ENCODE results near the gene CD82.

The CD82 gene

GRCh38 chr11:44565211-44565952 is at the start of gene CD82:
Gene CD82, plus strand, starts transcription at chr11:44565663. Its CDS starts 29,000 bp downstream, at chr11:44594663.
- Histone ChIP-seq H3K27me3 (ENCODE audit: insufficient read depth, low read length) (no peaks in the 10 kb centered on the region), H3K27ac (ENCODE audit: low read depth, low read length) (peak within 1 kb of the TSS; percentile 99), H3K36me3 (ENCODE audit: insufficient read depth, low read length) (no peaks in the 10 kb centered on the region), H3K4me3 (ENCODE audit: low read depth, low read length) (peak within 1 kb of the TSS; percentile 79), H3K4me1 (ENCODE audit: control insufficient read depth, insufficient read depth, low read length, unreplicated experiment) (peaks cover 73% of the 10 kb centered on the region), H2AFZ (ENCODE audit: low read length, unreplicated experiment) (peak within 1 kb of the TSS; percentile 26), H3K79me2 (ENCODE audit: control insufficient read depth, insufficient read depth, low read length, unreplicated experiment) (peaks cover 22% of the 10 kb centered on the region)

GRCh38 chr11:44516688-44517507 is 48.6 kb upstream of the CD82 start:
- H3K79me2 ChIP-seq (ENCODE audit: control insufficient read depth, insufficient read depth, low read length, unreplicated experiment) = no peaks in the 10 kb centered on the region
- H3K27me3 ChIP-seq (ENCODE audit: insufficient read depth, low read length) = peaks cover 57% of the 10 kb centered on the region

GRCh38 chr11:44517541-44517940 is 47.9 kb upstream of the CD82 start:
- no peak overlapping the region for H3K27ac ChIP-seq (ENCODE audit: low read depth, low read length)
- H3K36me3 ChIP-seq (ENCODE audit: insufficient read depth, low read length) = no peaks in the 10 kb centered on the region
- no peaks in the 10 kb centered on the region for H3K79me2 ChIP-seq (ENCODE audit: control insufficient read depth, insufficient read depth, low read length, unreplicated experiment)
- no peak overlapping the region for H2AFZ ChIP-seq (ENCODE audit: low read length, unreplicated experiment)
- H3K4me3 ChIP-seq (ENCODE audit: low read depth, low read length) = no peak overlapping the region
- no peaks in the 10 kb centered on the region for H3K4me1 ChIP-seq (ENCODE audit: control insufficient read depth, insufficient read depth, low read length, unreplicated experiment)
- peaks cover 56% of the 10 kb centered on the region for H3K27me3 ChIP-seq (ENCODE audit: insufficient read depth, low read length)

More at GRCh38 chr11:44516688-44517507, 48.6 kb upstream of the CD82 start:
- Histone ChIP-seq H3K4me1 (ENCODE audit: control insufficient read depth, insufficient read depth, low read length, unreplicated experiment) (no peaks in the 10 kb centered on the region), H3K4me3 (ENCODE audit: low read depth, low read length) (no peak overlapping the region), H3K36me3 (ENCODE audit: insufficient read depth, low read length) (no peaks in the 10 kb centered on the region), H2AFZ (ENCODE audit: low read length, unreplicated experiment) (no peak overlapping the region), H3K27ac (ENCODE audit: low read depth, low read length) (no peak overlapping the region)

GRCh38 chr11:44518968-44519550 is 46.4 kb upstream of the CD82 start:
- H2AFZ ChIP-seq (ENCODE audit: low read length, unreplicated experiment) = no peak overlapping the region
- H3K27me3 ChIP-seq (ENCODE audit: insufficient read depth, low read length) = peaks cover 49% of the 10 kb centered on the region
- no peaks in the 10 kb centered on the region for H3K79me2 ChIP-seq (ENCODE audit: control insufficient read depth, insufficient read depth, low read length, unreplicated experiment)
- no peak overlapping the region for H3K27ac ChIP-seq (ENCODE audit: low read depth, low read length)
- no peaks in the 10 kb centered on the region for H3K36me3 ChIP-seq (ENCODE audit: insufficient read depth, low read length)
- no peak overlapping the region for H3K4me3 ChIP-seq (ENCODE audit: low read depth, low read length)
- H3K4me1 ChIP-seq (ENCODE audit: control insufficient read depth, insufficient read depth, low read length, unreplicated experiment) = no peaks in the 10 kb centered on the region

GRCh38 chr11:44519989-44520737 is 45.3 kb upstream of the CD82 start:
- no peak overlapping the region for H3K4me3 ChIP-seq (ENCODE audit: low read depth, low read length)
- no peaks in the 10 kb centered on the region for H3K79me2 ChIP-seq (ENCODE audit: control insufficient read depth, insufficient read depth, low read length, unreplicated experiment)
- no peaks in the 10 kb centered on the region for H3K36me3 ChIP-seq (ENCODE audit: insufficient read depth, low read length)
- H3K27me3 ChIP-seq (ENCODE audit: insufficient read depth, low read length) = peaks cover 49% of the 10 kb centered on the region
- H3K4me1 ChIP-seq (ENCODE audit: control insufficient read depth, insufficient read depth, low read length, unreplicated experiment) = no peaks in the 10 kb centered on the region
- no peak overlapping the region for H2AFZ ChIP-seq (ENCODE audit: low read length, unreplicated experiment)
- no peak overlapping the region for H3K27ac ChIP-seq (ENCODE audit: low read depth, low read length)

- no peak overlapping the region for H3K4me3 ChIP-seq (ENCODE audit: low read depth, low read length)
- H3K4me1 ChIP-seq (ENCODE audit: control insufficient read depth, insufficient read depth, low read length, unreplicated experiment) = no peaks in the 10 kb centered on the region
- no peaks in the 10 kb centered on the region for H3K79me2 ChIP-seq (ENCODE audit: control insufficient read depth, insufficient read depth, low read length, unreplicated experiment)
- H3K36me3 ChIP-seq (ENCODE audit: insufficient read depth, low read length) = no peaks in the 10 kb centered on the region
- peaks cover 41% of the 10 kb centered on the region for H3K27me3 ChIP-seq (ENCODE audit: insufficient read depth, low read length)
- H2AFZ ChIP-seq (ENCODE audit: low read length, unreplicated experiment) = no peak overlapping the region
- H3K27ac ChIP-seq (ENCODE audit: low read depth, low read length) = no peak overlapping the region
Measured at GRCh38 chr11:44521148-44521547, 44.3 kb upstream of the CD82 start.

GRCh38 chr11:44522294-44522693 is 43.2 kb upstream of the CD82 start:
- peaks cover 39% of the 10 kb centered on the region for H3K27me3 ChIP-seq (ENCODE audit: insufficient read depth, low read length)

GRCh38 chr11:44524346-44524745 is 41.1 kb upstream of the CD82 start:
- Histone ChIP-seq H3K4me3 (ENCODE audit: low read depth, low read length) (no peak overlapping the region), H3K27ac (ENCODE audit: low read depth, low read length) (no peak overlapping the region), H3K79me2 (ENCODE audit: control insufficient read depth, insufficient read depth, low read length, unreplicated experiment) (no peaks in the 10 kb centered on the region), H2AFZ (ENCODE audit: low read length, unreplicated experiment) (no peak overlapping the region), H3K27me3 (ENCODE audit: insufficient read depth, low read length) (peaks cover 26% of the 10 kb centered on the region), H3K4me1 (ENCODE audit: control insufficient read depth, insufficient read depth, low read length, unreplicated experiment) (peaks cover 7% of the 10 kb centered on the region), H3K36me3 (ENCODE audit: insufficient read depth, low read length) (no peaks in the 10 kb centered on the region)

More at GRCh38 chr11:44522294-44522693, 43.2 kb upstream of the CD82 start:
- Histone ChIP-seq H3K27ac (ENCODE audit: low read depth, low read length) (no peak overlapping the region), H2AFZ (ENCODE audit: low read length, unreplicated experiment) (no peak overlapping the region), H3K4me1 (ENCODE audit: control insufficient read depth, insufficient read depth, low read length, unreplicated experiment) (no peaks in the 10 kb centered on the region), H3K36me3 (ENCODE audit: insufficient read depth, low read length) (no peaks in the 10 kb centered on the region), H3K79me2 (ENCODE audit: control insufficient read depth, insufficient read depth, low read length, unreplicated experiment) (no peaks in the 10 kb centered on the region), H3K4me3 (ENCODE audit: low read depth, low read length) (no peak overlapping the region)

GRCh38 chr11:44524751-44525201 is 40.7 kb upstream of the CD82 start:
- H2AFZ ChIP-seq (ENCODE audit: low read length, unreplicated experiment) = no peak overlapping the region

More at GRCh38 chr11:44524751-44525201, 40.7 kb upstream of the CD82 start:
- Histone ChIP-seq H3K27me3 (ENCODE audit: insufficient read depth, low read length) (peaks cover 22% of the 10 kb centered on the region), H3K4me3 (ENCODE audit: low read depth, low read length) (no peak overlapping the region), H3K79me2 (ENCODE audit: control insufficient read depth, insufficient read depth, low read length, unreplicated experiment) (no peaks in the 10 kb centered on the region), H3K36me3 (ENCODE audit: insufficient read depth, low read length) (no peaks in the 10 kb centered on the region), H3K27ac (ENCODE audit: low read depth, low read length) (no peak overlapping the region), H3K4me1 (ENCODE audit: control insufficient read depth, insufficient read depth, low read length, unreplicated experiment) (peaks cover 7% of the 10 kb centered on the region)

All from ACC112 (cell line).